Fibroblast of the aortic adventitia (primary cell): ENCODE data around the gene BCL7C. TPM values are rescaled to one million over a fixed set of nuclear protein-coding genes. Genes with fewer than 3 reads are reported as not detected.
"Not testable (repeated sequence)": the region's sequence is repeated elsewhere in the genome, so short reads cannot be mapped to it uniquely, and the experiment has no call there.

ENCODE experiments used
- DNase-seq: peaks from one replicate; pipeline ENCODE4 v3.0.0-alpha.2; 2010; ENCODE audit warnings: low read depth
- H3K4me3 ChIP-seq: 2 replicates; pipeline ENCODE4 v1.5.1; 2011; ENCODE audit warnings: low read depth, mild to moderate bottlenecking, control low read depth, low read length, moderate library complexity
- total RNA-seq: library from RNA; depleted of rRNA; stranded (reverse); fragments of >200 nt; gene quantifications from 2 replicates; pipeline ENCODE4 v1.2.3, GENCODE V29; 2012; ENCODE audit warnings: low replicate concordance
- TF ChIP-seq, protein P1 (sequence below): IDR thresholded peaks from 2 replicates; pipeline ENCODE4 v1.5.1; 2011; ENCODE audit warnings: mild to moderate bottlenecking, low read length, control low read depth, inconsistent platforms; ENCODE audit not compliant: insufficient read depth

BCL7C gene
- 22.3 and 45.5 TPM in 2 replicates for total RNA-seq

DNA sequence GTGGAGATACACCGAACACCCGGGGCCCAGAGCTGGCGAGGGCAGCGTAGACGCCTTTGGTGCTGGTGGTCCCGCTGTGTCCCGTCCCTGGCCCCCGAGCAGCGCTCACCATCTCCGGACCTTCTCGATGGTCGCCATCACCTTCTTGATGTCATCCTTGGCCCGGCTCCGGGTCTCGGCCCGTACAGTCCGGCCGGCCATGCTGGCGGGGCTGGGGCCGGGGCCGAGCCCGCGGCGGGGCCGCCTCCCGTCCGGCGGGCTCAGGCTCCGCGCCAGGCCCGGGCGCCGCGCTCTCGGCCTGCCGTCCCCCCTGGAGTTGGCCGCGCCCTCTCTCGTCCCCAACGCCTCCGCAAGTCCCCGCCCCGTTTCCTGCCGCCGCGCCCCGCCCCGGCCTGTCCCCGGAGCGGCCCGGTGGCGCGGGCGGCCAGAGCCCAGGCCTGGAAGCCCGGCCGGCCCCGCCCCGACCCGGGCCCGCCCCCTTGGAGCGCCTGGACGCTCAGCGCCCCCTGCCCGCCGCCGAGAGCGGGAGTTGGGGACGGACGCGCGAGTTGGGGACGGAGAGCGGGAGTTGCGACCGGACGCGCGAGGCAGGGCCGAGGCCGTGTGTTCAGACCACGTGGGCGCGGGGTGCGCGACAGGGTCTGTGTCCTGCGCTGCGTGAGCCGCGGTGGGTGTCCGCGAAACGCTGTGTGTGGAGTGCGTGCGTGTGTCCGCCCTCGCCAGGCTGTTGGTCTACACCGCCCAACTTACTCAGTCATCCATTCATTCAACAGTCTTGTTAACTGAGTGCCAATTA, at the start of gene BCL7C:
BCL7C (minus strand) TSS at position 334 of the 796 bp plus-strand sequence; CDS start at position 201, 133 bp downstream.
- peak within 1 kb of the TSS; percentile 90 for H3K4me3 ChIP-seq
- DNase-seq: peak; percentile 70
- TF ChIP-seq, protein P1, sequence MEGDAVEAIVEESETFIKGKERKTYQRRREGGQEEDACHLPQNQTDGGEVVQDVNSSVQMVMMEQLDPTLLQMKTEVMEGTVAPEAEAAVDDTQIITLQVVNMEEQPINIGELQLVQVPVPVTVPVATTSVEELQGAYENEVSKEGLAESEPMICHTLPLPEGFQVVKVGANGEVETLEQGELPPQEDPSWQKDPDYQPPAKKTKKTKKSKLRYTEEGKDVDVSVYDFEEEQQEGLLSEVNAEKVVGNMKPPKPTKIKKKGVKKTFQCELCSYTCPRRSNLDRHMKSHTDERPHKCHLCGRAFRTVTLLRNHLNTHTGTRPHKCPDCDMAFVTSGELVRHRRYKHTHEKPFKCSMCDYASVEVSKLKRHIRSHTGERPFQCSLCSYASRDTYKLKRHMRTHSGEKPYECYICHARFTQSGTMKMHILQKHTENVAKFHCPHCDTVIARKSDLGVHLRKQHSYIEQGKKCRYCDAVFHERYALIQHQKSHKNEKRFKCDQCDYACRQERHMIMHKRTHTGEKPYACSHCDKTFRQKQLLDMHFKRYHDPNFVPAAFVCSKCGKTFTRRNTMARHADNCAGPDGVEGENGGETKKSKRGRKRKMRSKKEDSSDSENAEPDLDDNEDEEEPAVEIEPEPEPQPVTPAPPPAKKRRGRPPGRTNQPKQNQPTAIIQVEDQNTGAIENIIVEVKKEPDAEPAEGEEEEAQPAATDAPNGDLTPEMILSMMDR: peak; percentile 50

DNA sequence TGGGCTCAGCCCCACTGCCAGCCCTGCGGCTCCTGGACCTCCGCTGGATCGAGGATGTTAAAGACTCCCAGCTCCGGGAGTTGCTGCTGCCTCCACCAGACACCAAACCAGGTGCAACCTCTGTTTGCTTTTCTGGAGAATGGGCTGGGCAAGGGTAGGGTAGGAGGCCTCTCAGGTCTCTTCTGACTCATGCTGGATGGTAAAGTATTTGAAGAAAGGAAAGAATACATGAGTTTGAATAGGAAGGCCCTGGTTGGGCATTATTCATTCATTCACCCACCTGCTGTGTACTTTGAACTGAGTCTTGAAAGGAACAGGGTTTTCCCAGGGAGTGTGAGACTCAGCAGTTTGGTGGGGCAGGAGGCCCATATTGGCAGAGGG, 48.5 kb upstream of the BCL7C start:
- DNase-seq: no peak
- H3K4me3 ChIP-seq: no peak overlapping the region
- TF ChIP-seq, protein P1: no peak

DNA sequence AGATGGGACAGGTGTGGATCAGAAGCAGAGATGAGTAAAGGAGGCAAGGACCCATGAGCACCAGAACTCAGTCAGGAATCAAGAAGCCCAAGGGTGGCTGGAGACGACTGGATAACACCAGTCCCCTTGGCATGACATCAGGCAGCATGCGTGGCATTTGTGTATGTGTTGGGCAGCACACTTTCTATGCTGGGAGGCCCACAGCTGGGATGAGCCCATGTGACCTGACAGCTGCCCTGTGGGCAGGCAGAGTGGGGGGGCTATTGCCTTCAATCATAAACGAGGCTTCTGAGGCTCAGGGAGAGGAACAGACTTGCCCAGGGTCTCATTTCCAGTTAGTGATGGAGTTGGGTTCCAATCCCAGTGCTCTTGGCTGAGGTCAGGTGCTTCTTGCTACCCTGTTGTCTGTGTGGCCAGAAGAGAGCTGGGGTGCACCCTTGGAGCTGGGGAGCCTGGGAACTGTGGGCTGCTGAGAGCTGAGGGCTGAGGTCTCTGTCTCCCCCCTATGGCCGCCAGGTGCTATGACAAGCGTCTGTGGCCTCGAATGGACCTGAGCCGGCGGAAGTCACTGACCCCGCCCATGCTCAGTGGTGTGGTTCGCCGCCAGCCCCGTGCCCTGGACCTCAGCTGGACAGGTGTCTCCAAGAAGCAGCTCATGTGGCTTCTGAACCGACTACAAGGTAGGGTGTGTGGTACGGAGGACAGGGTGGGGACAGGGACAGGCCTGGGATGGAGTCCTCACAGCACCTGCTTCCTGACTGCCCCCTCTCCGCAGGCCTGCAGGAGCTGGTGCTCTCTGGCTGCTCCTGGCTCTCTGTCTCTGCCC, 47.9 kb upstream of the BCL7C start:
- TF ChIP-seq, protein P1: peak; percentile 94
- H3K4me3 ChIP-seq: no peak overlapping the region
- DNase-seq: peak; percentile 64

DNA sequence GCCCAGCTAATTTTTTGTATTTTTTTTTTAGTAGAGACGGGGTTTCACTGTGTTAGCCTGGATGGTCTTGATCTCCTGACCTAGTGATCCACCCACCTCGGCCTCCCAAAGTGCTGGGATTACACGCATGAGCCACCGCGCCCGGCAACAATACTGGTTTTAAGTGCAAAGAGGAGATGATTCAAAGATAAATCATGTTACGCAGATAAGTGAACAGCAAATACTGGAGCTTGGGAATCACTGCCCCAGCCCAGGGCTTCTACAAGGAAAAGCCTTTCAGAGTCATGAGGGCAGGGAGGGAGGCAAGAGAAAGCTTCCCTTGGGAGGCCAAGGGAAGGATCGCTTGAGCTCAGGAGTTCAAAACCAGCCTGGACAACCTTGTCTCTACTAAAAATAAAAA, 45.7 kb upstream of the BCL7C start:
- peak; percentile 29 for DNase-seq
- H3K4me3 ChIP-seq: not testable (repeated sequence)

DNA sequence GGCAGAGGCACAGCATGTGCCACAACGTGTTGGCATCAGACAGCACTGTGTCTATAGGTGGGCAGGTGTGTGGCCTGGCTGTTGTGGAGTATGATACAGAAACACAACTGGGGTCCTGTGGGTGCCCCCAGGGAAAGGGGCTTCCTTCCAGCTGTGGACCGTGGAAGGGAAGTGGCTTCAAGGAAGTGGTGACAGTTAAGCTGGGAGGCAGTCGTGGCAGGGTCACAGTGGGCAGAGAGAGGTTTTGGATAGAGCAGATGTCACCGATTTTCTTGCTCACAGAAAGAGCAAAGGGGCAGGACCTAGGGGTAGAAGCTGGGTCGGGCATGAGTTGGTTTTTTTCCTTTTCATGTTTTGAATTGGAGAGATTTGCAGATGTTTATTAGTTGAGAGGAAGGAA, 43.8 kb upstream of the BCL7C start:
- TF ChIP-seq, protein P1: no peak
- DNase-seq: no peak
- no peak overlapping the region for H3K4me3 ChIP-seq

DNA sequence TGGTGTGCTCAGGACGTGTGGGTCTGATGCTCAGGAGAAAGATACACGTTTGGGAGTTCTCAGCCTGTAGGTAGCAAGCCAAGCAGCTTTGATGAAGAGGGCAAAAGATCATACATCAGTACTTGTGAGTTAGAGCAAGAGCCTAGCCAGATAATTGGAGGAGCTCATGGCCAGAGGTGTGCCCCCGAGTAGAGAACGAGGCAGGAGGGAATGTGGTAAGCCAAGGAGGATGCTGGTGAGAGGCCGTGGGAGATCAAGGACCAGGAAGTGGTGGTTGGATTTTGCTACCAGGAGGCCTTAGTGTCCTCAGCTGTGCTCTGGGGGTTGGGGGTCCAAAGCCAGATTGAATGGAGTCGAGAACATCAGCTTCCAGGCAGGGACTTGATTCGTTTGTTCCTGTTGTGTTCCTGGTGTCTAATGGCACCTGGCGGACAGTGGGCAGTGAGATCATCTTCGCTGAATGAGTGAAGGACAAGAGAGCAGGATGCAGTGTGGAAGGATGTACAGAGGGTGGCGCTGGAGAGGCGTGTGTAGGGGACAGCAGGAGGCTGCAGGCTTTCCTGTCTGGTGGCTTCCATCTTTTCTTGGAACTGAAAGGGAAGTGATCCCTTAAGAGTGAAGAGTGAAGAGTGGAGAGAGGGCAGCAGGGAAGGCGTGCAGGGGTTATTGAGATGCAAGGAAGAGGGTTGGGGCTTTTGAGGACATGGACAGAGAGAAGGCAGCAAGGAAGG, 41.1 kb upstream of the BCL7C start:
- peak; percentile 48 for DNase-seq
- H3K4me3 ChIP-seq: no peak overlapping the region
- TF ChIP-seq, protein P1: peak; percentile 67
